Right forelimb (tissue), 1 donor: Measurements from ENCODE around the gene MRPL53.
A peak's percentile ranks its signal among the peaks of the same experiment; 100 is the strongest.
"Not testable (repeated sequence)": the region's sequence is repeated elsewhere in the genome, so short reads cannot be mapped to it uniquely, and the experiment has no call there.

Experiments
- DNase-seq: peaks from one replicate; pipeline ENCODE4 v3.0.0-alpha.2; 2018

Gene MRPL53

DNA sequence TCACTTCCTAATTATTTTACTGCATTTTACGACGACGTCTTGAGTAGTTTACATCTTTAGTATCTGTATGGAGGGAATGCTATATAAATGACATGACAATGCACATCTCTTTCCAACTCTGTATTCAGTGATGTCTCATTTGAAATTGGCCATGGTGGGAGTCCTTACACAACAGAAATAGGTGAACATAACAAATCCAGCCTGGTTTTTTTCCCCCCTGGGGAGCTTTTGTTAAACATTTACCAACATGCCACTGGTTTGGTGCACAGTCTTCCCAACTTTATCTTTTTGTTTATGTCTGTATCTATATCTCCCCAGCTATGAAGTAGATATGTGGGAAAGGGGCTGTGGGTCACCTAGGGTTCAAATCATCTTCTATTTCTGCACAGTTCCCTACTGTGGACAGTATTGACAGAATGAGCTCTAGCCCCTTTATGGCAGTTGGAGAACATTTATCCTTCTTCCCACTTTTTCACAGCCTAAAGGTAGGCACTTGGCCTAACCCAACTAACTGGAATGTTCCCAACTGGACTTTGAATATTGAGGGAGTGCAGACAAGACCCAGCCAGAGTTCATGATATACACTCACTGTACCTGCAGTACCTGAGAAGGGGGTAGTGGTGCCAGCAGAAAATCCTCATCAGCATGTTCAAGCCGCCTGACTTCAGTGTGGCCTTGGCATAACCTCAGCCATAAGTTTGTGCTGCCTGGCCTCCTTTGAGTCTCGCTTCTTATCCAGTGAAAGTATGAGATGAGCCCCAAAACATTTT is 25.1 kb downstream of the MRPL53 start:
- no peak for DNase-seq

DNA sequence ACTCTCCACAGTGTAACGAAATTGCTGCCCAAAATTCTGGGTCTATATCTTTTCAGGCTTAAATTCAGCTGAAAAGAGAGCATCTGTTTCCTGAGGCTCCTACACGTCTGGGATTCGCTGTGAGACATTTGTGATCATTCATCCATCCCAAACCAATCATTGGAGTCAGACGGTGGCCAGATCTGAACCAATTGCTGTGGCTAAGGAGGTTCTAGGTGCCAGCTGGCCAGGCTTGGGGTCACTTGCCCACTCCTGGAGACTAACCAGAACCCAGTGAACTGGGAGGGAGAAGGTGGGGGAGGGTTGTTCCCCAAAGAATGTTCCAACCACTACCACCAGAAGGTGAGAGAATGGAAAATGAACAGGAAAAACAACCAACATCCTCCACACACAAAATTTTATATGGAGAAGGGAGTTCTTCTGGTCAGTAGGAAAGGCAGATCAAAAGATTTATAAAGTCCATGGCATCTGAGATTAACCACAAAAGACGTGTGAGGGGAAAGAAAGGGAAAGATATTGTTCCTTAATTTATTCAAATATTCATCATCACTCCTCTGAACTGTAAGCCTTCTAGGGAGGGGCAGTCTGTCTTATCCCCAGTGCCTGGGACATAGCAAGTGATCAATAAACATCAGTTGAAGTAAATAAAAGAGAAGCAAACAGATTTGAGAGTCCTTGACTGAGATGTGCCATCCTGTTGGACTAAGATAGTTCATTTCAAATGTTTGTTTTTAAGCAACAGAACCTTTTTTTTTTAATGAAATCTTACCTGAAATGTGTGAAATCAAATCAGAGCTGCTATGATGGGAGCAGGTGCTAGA is 27.8 kb downstream of the MRPL53 start:
- DNase-seq, result no peak

DNA sequence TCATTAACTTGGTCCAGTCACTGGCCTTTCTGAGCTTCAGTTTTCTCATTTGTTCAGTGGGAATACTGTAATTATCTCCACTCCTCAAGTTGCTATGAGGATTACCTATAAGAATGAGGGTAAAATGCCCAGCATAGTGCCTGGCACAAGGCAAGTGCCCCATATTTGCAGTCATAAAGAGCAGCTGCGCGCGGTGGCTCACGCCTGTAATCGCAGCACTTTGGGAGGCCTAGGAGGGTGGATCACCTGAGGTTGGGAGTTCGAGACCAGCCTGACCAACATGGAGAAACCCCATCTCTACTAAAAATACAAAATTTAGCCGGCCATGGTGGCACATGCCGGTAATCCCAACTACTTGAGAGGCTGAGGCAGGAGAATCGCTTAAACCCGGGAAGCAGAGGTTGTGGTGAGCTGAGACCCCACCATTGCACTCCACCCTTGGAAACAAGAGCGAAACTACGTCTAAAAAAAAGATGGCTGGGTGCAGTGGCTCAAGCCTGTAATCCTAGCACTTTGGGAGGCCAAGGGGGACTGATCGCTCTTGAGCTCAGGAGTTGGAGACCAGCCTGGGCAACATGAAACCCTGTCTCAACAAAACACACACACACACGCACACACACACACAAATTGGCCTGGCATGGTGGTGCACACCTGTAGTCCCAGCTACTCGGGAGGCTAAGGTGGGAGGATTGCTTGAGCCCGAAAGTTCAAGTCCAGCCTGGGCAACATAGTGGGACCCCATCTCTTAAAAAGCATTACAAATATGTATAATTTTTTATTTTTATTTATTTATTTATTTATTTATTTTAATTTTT is 29.8 kb downstream of the MRPL53 start:
- not testable (repeated sequence) for DNase-seq

DNA sequence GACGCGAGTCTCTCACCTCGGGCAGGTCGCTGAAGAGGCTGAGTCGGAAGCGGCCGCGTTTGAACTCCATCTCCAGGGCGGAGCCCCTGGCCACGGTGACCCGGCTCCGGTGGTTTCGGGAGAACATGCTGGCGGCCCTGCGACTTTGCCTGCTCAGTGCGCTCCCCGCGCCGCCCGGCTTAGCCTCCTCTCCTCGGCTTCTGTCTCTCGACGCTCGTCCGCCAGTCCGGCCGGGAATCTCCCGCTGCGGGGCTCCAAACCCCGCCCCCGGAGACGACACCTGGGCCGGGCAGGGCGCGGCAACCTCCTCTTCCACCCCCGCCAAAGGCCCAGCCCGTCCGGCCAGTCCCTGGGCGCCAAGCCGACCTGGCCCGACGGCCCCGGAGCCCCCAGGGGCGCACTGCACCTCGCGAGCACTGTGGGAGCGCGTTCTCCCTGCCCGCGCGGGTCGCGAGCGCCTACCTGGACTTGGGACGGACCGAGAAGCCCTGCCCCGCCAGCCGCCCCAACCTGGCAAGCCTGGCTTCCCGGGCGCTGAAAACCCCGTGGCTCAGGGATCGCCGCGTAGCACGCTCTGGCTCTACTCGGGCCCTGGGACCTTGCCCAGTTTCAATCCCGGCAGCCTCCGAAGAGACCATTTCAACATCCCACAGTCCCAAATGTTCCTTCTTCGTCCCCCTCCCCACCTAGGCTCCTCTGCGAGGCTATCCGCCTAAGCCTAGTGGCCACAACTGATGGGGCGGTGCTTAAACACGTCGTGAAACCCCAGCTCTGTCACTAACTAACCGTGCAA is 30.6 kb downstream of the MRPL53 start, which contains the start of gene RTKN:
RTKN (minus strand) TSS at position 248 of the 793 bp plus-strand sequence; CDS start at position 127, 121 bp downstream.
- DNase-seq, result no peak

DNA sequence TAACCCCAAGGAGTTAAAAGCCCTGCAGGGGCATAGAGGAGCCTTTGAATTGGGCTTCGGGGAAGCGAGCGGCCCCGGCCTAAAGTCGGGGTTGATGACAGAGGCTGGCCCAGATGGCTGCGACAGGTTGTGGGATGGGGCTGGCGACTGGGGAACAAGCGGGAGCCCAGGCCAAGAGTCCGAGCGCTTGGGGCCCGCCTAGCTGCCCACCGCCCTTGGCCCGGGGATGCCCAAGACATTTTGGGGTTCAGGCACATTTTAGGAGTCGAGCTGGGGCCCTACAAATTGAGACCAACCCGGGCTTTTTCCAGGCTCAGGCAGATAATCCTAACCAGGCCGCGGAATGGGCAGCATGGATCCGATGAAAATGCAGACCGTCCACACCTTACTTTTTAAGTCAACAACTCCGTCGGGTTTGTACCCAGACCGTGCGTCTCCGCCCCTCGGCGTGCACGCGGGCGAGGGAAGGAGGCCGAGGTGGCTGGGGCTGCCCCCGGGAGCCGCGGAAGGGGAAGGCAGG is 31.2 kb downstream of the MRPL53 start:
- no peak for DNase-seq

DNA sequence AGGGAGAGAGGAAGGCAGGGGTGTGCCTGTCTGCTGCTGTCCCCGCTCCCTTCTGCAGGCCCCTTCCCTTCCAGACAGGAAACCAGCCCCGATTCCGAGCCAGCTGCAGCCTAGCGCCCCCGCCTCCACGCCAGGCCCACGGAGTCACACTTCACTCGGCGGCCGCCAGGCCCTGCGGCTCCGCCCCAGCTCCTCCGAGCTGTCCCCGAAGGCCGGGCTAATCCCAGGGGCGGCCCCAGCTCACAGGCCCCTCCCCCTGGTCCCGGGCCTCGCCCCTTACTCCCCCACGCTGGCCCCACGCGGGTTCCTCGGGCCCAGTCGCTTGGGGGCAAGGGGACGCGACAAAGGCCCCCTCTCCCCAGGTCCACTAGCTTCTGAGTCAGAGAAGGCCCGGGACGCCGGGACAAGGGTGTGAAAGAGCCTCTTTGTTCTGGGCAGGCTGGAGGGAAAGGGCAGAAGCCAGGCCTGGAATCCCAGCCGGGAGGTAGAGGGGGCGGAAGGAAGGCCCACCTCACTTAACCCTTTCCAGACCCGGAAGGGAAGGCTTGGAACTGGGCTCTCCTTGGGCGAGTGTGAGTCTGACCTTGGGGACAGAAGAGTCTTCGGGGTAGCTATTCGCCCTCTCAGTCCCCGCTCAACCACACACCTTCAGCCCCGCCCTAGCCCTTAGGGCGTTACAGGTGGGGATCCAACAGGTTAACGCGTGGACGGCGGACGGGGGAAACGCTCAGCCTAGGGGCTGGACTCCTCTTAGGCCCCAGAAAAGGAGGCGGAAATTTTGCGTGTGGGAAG is 31.9 kb downstream of the MRPL53 start:
- DNase-seq, result peak; percentile 96

DNA sequence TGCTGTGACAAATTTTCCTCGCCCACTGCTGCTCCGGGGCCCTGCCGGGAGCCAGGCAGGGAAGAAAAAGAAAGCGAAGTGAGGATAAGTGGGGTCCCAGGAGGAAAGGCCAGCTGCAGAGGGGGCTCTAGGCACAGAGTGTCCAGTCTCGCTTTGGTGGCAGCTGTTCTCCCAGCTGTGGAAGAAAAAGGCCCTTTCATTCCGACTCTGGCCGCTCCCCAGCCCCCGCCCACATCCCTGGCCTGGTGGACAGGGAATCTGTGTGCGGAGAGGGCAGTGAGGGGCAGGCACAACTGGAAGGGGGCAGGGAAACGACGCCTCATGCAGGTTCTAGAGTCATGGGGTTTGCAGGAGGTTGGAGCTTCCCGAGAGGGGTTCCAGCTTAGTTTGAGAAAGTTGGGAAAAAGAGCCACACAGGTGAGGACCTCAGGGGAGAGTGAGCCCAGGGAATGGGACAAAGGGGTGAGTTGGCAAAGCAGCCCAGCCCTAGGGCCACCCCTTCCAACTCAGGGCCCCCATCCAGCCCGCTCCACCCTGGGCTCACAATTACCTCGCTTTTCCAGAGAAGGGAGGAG is 32.6 kb downstream of the MRPL53 start:
- DNase-seq, result peak; percentile 91

DNA sequence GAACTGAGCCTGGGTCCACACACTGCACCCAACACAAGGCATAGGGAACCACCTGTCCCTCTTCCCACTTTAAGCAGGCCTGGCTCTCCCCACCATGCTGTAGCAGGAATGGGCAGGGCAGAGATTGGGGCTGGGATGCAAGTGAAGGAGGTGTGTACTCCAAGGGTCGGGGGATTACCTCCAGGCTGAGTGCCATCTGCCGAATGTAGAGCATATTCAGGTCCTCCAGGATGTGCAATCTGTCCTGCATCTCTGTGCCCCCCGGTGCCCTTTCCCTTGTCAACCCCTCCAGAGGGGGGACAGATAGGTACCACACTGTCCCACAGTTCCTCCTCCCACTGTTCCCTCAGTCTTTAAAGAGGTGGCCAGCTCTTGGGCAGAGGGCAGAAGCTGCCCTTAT is 33.1 kb downstream of the MRPL53 start:
- DNase-seq, result no peak

DNA sequence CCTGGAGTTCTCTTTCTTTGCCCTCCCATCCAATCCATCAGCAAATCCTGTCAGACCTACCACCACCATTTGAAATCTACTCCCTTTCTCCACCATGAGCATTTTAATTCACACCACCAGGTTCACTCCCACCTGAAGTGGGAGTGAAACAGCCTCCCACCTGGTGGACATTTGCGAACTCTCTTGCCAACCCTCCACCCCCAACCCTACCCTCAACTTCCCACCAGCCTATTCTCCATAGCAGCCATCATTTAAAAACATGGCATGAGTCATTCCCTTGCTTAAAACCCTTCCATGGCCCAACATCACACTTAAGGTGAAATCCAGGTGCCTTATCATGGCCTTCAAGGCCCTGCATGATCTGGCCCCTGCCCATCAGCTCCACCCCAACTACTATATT is 34.2 kb downstream of the MRPL53 start:
- no peak for DNase-seq

DNA sequence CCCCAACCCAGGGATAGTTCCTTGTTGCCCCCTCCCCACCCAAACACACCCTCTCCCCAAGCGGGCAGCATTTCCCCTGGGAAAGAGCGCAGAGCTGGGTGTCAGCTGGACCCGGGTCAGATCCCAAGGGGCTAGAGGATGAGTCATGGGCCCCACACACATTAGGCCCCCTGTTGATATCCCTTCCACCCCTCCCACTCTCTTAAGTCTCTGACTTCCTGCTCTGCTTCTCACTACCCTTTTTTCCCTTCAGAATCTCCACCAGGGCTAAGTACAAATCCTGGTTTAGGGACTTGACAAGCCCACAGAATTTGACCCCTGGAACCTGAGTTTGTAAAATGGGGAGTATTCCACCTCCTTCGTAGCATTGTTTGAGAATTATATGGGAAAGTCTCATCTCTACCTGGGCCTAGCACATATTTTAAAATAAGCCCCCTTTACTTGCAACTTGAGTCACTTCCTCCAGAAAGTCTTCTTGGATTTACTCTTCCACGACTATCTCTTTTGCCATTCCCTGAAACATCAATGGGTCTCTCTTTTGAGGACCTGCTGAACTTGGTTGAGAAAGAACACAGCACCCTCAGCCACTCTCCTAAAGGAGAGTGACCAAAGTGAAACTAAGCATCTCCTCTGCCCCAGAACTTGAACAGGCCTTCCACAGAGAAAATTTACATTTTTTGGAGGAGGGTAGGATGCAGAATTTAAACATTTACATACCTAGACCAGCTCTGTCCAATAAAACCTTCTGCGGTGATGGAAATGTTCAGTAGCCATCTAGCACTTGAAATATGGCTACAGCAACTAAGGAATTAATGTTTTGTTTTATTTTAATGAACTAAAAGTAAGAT is 35.4 kb downstream of the MRPL53 start:
- DNase-seq, result no peak

DNA sequence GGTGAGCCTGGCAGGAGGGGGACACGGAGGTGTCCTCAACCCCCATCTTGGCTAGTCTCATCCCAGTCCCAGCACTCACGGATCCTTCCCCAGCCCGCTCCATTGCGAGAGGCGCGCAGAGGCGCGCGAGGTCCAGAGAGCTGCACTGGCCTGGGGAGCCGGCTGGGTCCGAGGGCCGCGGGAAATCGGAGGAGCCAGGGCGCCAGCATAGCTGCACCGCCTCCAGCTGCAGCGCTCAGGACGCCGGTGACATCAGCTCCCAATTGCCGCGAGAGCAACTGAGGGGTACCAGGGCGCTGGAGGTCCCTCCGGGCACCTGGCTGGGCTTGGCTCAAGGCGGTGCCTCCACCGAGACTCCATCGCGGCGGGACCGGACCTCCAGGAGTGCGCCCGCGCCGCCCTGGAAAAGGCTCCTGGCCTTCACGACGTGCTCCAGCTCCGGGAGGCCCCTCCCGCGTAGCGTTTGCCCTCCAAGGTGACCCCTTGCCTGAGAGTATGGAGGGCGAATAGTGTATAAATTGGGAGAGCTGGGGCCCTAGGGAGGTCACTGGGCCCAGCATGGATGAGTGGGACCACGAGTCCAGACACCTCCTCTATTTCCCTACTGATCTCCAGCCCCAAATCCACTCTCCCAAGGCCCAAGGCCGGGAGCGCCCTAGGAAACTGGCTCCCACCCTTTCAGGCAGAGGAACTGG is 36.2 kb downstream of the MRPL53 start:
- no peak for DNase-seq

DNA sequence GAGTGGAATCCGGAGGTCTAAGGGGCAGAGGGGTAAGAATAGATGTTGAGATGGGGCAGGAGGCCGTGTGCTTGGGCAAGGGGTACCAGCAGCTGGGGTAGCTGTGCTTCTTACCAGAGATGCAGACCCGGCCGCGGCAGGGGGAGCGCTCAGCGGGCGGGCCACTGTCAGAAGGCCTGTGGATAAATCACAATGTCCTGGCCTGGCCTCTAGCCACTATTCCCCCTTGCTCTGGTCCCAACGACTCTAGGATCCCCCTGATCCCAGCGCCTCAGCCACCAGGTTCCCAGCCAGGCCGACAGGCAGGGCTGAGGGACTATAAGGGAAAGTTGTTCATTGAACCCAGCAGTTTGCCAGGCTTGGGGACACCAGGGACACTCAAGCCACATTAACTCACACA is 42.0 kb downstream of the MRPL53 start:
- no peak for DNase-seq

DNA sequence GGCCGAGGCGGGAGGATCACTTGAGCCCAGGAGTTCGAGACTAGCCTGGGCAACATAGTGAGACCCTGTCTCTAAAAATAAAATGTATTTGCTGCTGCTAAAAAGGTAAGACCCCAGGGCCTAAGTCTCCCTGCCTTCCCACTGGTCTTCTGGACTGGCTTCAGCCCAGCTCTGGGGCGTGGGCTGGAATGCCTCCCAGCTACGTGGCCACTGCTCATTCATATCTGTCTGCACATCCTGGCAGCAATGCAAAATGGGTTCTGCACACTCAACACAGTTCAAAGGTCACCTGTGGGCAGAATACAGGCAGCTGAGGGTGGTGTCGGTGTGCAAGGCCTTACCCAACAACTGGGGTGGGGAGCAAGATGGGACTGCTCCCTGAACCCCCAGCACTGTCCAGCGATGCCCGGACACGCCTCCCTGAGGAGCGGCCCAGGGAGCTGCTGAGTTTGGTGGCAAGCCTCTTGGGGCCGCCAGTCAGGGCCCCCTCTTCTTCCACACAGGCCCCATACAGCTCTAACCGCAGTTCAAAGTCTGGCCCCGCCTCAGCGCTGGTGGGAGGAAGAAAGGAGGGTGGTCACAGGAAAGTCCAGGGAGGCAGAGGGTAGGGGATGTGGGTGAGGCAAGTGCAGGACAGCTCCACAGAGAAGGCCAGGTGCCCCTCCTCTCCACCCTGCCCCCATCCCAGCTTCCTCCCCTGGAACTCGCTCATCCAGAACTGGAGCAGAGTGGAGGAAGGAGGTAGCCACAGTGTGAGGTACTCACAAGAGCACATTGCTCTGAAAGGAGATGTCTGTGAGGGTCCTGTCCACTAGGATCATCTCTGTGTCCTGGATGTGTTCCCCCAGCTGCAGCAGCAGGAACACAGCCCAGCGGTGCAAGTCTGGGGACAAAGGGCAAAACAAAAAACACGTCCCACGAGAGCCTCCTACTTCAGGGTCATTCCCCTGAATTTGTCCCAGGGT is 42.7 kb downstream of the MRPL53 start:
- no peak for DNase-seq

DNA sequence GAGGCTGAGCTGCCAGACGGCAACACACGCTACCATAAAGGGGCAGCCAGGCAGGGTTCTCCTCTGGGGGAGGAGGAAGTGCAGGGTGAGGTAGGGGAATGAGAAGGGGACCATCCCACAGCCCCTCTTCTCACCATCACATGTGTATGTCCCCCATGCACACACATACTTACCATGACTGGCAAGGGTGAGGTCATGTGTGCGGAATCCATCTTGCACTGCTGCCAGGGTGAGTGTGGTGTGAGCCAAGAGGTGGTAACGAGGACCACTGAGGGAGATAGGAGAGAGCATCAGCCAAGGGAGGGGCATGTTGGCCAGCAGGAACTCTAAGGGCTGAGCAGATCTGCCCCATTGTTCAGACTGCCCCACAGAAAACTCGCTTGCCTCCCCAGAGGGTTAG is 43.8 kb downstream of the MRPL53 start:
- DNase-seq, result no peak

DNA sequence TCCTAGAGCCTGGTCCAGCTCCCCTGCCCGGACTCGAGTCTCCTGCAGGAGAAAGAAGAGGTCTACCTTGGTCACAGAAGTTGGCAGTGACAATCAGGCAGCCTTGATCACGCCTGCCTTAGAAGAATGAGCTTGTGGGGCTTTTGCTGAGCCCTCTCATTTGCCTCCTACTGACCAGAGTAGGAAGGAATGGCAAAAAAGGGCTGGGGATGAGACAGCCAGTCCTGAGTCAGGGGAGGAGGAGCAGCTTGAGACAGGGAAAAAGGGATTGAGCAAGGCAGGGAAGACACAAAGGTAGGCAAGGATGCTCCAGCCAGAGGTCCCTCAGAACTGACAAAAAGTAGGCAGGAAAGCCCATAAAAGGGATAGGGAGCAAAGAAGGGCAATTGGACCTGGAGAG is 44.9 kb downstream of the MRPL53 start:
- DNase-seq, result no peak

DNA sequence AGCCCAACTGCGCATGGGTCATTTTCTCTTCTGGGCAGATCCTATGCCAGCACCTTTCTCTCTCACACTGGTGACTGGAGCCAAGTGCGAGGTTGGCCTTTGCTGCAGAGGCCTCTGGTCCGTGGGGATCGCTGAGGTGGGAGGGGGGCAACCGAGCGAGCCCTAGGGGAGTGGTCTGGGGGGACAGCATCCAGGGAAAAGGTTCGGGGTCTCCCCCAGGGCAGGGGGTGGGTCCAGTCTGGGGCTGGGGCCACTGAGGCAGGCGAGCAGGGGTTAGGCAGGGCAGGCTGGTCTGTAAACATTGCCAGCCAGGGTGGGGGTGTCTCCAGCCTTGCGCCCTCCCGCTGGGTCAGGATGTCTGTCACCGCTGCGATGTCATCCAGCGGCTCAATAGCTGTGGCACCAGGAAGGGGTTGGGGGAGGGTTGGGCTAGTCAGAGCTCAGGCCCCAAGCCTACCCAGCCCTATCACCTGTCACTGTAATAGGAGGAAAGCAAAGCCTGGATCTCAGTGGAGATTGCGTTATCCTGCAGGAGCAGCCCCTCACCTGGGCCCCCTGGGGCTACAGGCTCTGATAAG is 46.2 kb downstream of the MRPL53 start:
- no peak for DNase-seq

DNA sequence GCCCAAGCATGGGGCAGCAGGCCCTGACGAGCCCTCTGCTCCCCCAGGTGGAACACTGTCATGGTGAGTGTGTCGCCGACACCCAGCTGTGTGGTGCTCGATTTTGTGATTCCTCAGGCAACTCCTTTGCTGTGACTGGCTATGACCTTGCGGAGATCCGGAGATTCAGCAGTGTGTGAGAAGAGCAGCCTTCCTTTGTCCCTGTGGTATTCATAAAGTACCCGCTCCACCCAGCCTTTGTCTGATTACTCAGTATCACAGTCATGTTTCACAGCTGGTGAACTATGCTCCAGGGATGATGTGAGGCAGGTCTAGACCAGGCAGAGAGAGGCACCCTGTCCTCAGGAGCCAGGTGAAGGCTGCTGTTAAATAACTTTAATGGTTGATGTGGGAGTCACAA is 47.0 kb downstream of the MRPL53 start:
- DNase-seq, result no peak

DNA sequence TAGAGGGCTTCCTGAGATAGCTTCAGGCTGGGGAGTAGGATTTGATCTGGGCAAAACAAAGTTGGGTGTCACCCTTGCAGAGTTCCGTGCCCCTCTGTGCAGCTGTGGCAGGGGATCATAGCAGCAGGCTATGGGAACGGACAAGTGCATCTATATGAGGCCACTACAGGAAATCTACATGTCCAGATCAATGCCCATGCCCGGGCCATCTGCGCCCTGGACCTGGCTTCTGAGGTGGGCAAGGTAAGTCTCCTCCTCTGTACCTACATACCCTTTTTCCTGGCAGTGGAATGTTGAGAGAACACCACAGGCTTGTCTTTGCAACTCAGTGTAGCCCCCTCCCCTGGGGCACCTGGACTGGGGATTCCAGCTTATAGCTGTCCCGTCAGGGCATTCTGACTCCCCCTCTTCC is 47.5 kb downstream of the MRPL53 start:
- DNase-seq, result no peak
